Measurements from ENCODE around the gene EPS8L3.

DNA sequence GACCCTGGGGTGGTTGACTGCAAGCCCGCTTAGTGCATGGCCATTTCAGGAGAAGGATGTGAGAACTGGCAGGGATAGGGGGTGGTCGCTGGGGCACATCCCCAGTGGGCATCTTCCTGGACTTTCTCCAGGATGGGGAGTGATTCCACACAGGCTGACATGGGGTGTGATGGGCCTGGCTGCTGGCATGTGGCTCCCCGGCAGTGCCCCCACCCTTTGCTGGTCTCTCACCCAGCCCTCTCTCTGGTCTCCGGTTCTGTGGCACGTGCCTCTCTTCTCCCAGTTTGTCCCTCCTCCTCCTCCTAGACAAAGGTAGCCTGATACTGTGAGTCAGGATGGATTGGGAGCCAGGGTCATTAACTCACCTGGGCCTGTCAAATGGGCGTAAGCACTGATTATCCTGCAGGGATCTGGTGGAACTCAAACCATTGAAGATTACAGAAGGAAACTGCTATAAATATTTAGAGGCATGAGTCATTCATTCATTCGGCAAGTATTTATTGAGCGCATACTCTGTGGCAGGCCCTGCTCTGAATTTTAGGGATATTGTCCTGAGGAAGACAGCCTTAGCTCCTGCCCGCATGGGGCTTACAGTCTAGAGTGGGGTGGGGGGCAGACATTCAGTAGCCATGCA is 23.6 kb upstream of the EPS8L3 start:
- TF ChIP-seq CTCF (IDR thresholded peaks at IDR 0.05) (no peak), EZH2phosphoT487 (IDR thresholded peaks at IDR 0.05) (no peak)
